ENCODE results near the gene KCP. TPM values are rescaled to one million over a fixed set of nuclear protein-coding genes. Genes with fewer than 3 reads are reported as not detected.

KCP gene
- total RNA-seq, 1 experiment from 2014 or later: 5.3 TPM

DNA sequence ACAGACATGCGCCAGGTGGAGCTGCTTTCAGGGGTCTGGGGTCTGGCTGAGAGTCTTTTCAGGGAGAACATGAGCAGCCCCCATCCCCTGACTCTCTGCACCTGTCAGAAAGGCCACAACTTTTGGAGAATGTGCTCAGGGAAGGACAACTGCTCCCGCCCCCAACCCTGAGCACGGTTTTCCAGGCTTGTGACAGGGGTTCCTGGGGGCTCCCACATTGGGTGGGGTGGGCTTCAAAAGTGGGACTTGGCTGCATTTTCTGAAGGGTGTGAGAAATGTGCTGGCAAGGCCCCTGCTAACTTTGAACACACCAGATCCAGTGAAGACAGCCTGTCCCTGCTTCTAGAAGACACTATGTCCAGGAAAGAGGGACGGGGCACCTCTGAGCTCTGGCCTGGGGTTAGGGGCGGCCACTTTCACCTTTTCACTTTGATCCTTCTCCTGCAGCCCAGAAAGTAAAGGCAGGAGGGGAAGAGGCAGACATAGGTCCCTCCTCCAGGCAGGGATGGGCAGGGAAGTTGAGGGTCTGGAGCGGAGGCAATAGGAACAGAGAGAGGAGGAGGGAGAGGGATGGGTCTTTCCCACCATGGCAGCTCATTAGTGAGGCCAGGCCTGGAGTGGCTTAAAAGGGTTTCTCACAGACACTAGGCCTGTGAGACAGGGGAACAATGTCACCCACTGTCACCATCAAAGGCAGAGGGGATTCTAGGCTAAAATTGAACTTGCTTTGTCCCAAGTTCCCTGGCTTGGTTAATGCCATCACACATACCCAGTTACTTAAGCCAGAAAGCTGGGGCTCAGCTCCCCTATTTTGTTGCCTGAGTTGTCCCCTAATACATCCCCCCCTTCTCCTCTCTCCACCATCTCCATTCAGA lies 1.5 kb downstream of the KCP start:
- DNase-seq: peak; percentile 32
- no peak overlapping the region for H3K56ac ChIP-seq (ENCODE audit: insufficient read length, low read depth, low read length)
- H2BK15ac ChIP-seq (ENCODE audit: low read depth, low read length): no peak overlapping the region

More for the DNA sequence above, 1.5 kb downstream of the KCP start:
- Histone ChIP-seq H2AK5ac (ENCODE audit: insufficient read length, low read length) (no peak overlapping the region), H2BK120ac (ENCODE audit: low read depth, low read length, poor library complexity, severe bottlenecking) (no peak overlapping the region), H2BK20ac (ENCODE audit: low read depth, low read length, poor library complexity, severe bottlenecking) (no peak overlapping the region), H3K4me2 (ENCODE audit: insufficient read depth, insufficient read length, low read length) (peak overlapping the region; percentile 50), H3K27me3 (ENCODE audit: insufficient read depth, low read length) (peaks cover under 1% of the 10 kb centered on the region; the same call in 1 of the 2 replicates), H3K18ac (ENCODE audit: insufficient read length, low read depth, low read length) (no peak overlapping the region), H4K91ac (ENCODE audit: insufficient read length, low read depth, low read length) (no peak overlapping the region), H3K23me2 (ENCODE audit: insufficient read length, low read depth, low read length, poor library complexity, severe bottlenecking) (peaks cover 12% of the 10 kb centered on the region), H3K14ac (ENCODE audit: insufficient read depth, low read length) (no peak overlapping the region), H3T11ph (ENCODE audit: low read length) (no peak overlapping the region), H4K5ac (ENCODE audit: insufficient read length, low read depth, low read length) (no peak overlapping the region), H2AFZ (ENCODE audit: low read length) (no peak overlapping the region), H3K4ac (ENCODE audit: low read depth, low read length) (no peak overlapping the region), H3K27ac (ENCODE audit: insufficient read length, low read depth, low read length) (no peak overlapping the region), H3K9me3 (ENCODE audit: control insufficient read depth, low read depth, low read length) (no peaks in the 10 kb centered on the region), H2BK12ac (ENCODE audit: insufficient read length, low read depth, low read length) (no peak overlapping the region), H3K79me2 (ENCODE audit: insufficient read depth, low read length) (no peaks in the 10 kb centered on the region), H4K8ac (replicated peaks; ENCODE audit: insufficient read length, low read depth, low read length) (no peak overlapping the region), H2BK5ac (ENCODE audit: insufficient read length, low read length) (no peak overlapping the region), H3K23ac (ENCODE audit: insufficient read length, low read depth, low read length) (no peak overlapping the region), H3K9ac (ENCODE audit: extremely low read depth, insufficient read length, low read length) (no peak overlapping the region), H4K20me1 (ENCODE audit: control insufficient read depth, insufficient read depth, insufficient read length) (no peaks in the 10 kb centered on the region), H3K79me1 (ENCODE audit: insufficient read depth, low read depth, low read length, poor library complexity, severe bottlenecking) (no peaks in the 10 kb centered on the region), H3K4me1 (ENCODE audit: insufficient read depth, low read length) (peaks cover 5% of the 10 kb centered on the region; the same call in 1 of the 2 replicates)
- no CpG with 5 or more reads among the region's 6 CpGs for WGBS (ENCODE audit: extremely low coverage, insufficient read length, low lambda C conversion rate)
- Mint-ChIP-seq H3K9me3 (peaks cover 0 to 2% of the 10 kb centered on the region in 2 experiments; a peak in 1 of 5 replicates), H3K4me1 (peaks cover 26 to 32% of the 10 kb centered on the region in 2 experiments), H3K27ac (peak overlapping the region in 1 of 3 experiments; percentile 83; a peak in 1 of 7 replicates), H3K4me3 (peak overlapping the region; percentile 76 to 87), H3K27me3 (ENCODE audit: low read depth) (peaks cover 24% of the 10 kb centered on the region), H3K36me3 (ENCODE audit: insufficient read depth in 1 of 3, low read depth in 3 of 3) (peaks cover 0 to 10% (median 5%) of the 10 kb centered on the region in 3 experiments; a peak in 5 of 7 replicates)
- TF ChIP-seq, protein P1, sequence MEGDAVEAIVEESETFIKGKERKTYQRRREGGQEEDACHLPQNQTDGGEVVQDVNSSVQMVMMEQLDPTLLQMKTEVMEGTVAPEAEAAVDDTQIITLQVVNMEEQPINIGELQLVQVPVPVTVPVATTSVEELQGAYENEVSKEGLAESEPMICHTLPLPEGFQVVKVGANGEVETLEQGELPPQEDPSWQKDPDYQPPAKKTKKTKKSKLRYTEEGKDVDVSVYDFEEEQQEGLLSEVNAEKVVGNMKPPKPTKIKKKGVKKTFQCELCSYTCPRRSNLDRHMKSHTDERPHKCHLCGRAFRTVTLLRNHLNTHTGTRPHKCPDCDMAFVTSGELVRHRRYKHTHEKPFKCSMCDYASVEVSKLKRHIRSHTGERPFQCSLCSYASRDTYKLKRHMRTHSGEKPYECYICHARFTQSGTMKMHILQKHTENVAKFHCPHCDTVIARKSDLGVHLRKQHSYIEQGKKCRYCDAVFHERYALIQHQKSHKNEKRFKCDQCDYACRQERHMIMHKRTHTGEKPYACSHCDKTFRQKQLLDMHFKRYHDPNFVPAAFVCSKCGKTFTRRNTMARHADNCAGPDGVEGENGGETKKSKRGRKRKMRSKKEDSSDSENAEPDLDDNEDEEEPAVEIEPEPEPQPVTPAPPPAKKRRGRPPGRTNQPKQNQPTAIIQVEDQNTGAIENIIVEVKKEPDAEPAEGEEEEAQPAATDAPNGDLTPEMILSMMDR (conservative IDR thresholded peaks at IDR 0.05): no peak
